ENCODE results near the gene KIF6. TPM values are rescaled to one million over a fixed set of nuclear protein-coding genes. Genes with fewer than 3 reads are reported as not detected.

KIF6 gene
- total RNA-seq, 1 experiment from 2014 or later: not detected

DNA sequence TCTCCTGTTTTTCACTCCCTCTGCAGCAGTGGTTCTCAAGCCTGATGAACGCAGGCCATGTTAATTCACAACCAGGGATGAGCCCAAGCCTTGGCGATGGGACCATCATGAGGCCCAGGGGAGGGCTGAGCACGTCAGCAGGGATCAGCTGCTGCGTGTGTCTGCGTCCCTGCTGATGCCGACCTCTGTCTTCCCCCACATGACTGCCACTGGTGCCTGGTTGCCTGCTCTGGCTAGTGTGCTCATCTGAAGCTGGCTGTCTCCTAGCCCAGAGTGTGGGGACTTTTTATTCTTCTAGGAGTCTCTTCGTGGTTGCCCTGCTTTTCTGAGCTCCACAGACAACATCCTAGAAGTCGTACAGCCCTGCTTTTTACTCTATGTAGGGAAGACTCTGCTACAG is 361.9 kb downstream of the KIF6 start (continued):
- TF ChIP-seq EGR1 (IDR thresholded peaks at IDR 0.05; ENCODE audit: low read depth) (no peak), ELF1 (IDR thresholded peaks at IDR 0.05; ENCODE audit: borderline replicate concordance, low read depth) (no peak)

DNA sequence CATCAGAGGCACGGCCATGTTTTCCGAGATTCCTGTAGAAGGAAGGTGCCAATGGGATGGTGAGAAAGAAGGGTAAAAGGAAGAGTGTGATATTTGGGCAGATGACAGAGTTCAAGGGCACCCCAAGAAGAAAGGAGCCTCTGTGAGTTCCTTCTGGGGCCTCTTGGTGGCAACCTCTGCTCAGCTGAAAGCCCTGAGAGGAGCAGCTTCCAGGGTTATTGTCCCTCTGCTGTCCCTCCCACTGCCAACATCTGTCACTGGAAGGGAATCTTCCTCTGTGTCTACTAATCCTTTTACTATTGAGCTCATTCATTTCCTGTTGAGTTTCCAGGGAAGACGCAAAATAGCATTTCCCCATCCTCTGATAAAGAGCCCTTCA is 362.7 kb downstream of the KIF6 start:
- DNase-seq (ENCODE audit: low read depth, low spot score): no peak
- no peak overlapping the region for H3K9ac ChIP-seq (ENCODE audit: low read length)

More for the DNA sequence above, 362.7 kb downstream of the KIF6 start:
- no TSS peak for BruUV-seq (replicated peaks)
- H3K9me2 ChIP-seq (ENCODE audit: insufficient read depth): no peaks in the 10 kb centered on the region
- H3K9me3 ChIP-seq (ENCODE audit: control insufficient read depth in 1 of 2, insufficient read depth in 1 of 2, low read depth in 1 of 2, low read length in 2 of 2): no peaks in the 10 kb centered on the region
- no peaks in the 10 kb centered on the region for H3K79me2 ChIP-seq (ENCODE audit: insufficient read depth, low read length)
- intact Hi-C loops (cut with micrococcal nuclease): loop anchor here (1.0 to 5.0 kb wide), 2 partner anchors 530 to 945 kb away; no protein-coding TSS in a partner anchor
- peaks cover 0 to 15% of the 10 kb centered on the region in 2 experiments; a peak in 2 of 4 replicates for H3K4me1 ChIP-seq (ENCODE audit: control insufficient read depth in 1 of 2, insufficient read depth in 2 of 2, low read length in 2 of 2)
- ChIA-PET CTCF (interaction anchor here (0.8 to 1.6 kb wide), 4 partner anchors 8 to 531 kb away, joined by 3 to 6 read pairs (median 4); no protein-coding TSS in a partner anchor), POLR2A (no interaction called here), RAD21 (ENCODE audit: low non-redundant PET in 1 of 2, low total read pairs in 2 of 2, uncharacterized antibody in 2 of 2, unreplicated experiment in 2 of 2) (no interaction called here)
- H3K27me3 ChIP-seq (ENCODE audit: insufficient read depth, low read length): no peaks in the 10 kb centered on the region
- no peak overlapping the region for H3K4me3 ChIP-seq (replicated peaks in 1 of 2; ENCODE audit: low read depth in 1 of 2, low read length in 2 of 2)
- peak overlapping the region; percentile 64; the same call in 1 of the 2 replicates for H3K4me2 ChIP-seq (ENCODE audit: low read length)
- no peak for TF ChIP-seq JUND (IDR thresholded peaks at IDR 0.05)
- no peak for TF ChIP-seq EZH2 (IDR thresholded peaks at IDR 0.05)
- TF ChIP-seq RAD21 (IDR thresholded peaks at IDR 0.05; ENCODE audit: low read depth): 0 out of 2 replicates have a peak, but pooled peaks have one; percentile 12
- peak in 1 of 3 experiments; percentile 25; a peak in 1 of 6 replicates for TF ChIP-seq CTCF (IDR thresholded peaks at IDR 0.05 in 2 of 3, conservative IDR thresholded peaks at IDR 0.05 in 1 of 3; ENCODE audit: borderline replicate concordance in 1 of 3, insufficient read depth in 1 of 3, low read depth in 2 of 3, low read length in 2 of 3)
- H3K36me3 ChIP-seq (ENCODE audit: control insufficient read depth in 1 of 2, insufficient read depth in 2 of 2, low read length in 2 of 2): no peaks in the 10 kb centered on the region
- H2AFZ ChIP-seq (ENCODE audit: low read depth, low read length, poor library complexity, severe bottlenecking): peak overlapping the region; percentile 76
- peak; percentile 62 for ATAC-seq
- no peak overlapping the region for H3K27ac ChIP-seq (ENCODE audit: low read depth, low read length)
- no peaks in the 10 kb centered on the region for H4K20me1 ChIP-seq (ENCODE audit: insufficient read depth)
